CD14-positive monocyte (primary cell): ENCODE results near the gene GAS6. TPM values are rescaled to one million over a fixed set of nuclear protein-coding genes. Genes with fewer than 3 reads are reported as not detected.

Source experiments
- DNase-seq, 3 donors: peaks; one replicate each; pipeline ENCODE4 v3.0.0-alpha.2; 2011 to 2022
- H2AFZ ChIP-seq: 2 replicates; pipeline ENCODE4 v1.6.0; 2012; ENCODE audit warnings: mild to moderate bottlenecking, low read depth, low read length, inconsistent platforms; ENCODE audit not compliant: insufficient read depth, poor library complexity, severe bottlenecking
- H3K27ac ChIP-seq, 2 donors: 1 replicate in 1 of 2; 2 replicates in 1 of 2; pipeline ENCODE4 v1.5.1; 2012 to 2013; ENCODE audit warnings: low read length in 2 of 2, control low read depth in 1 of 2, inconsistent platforms in 1 of 2, low read depth in 1 of 2, mild to moderate bottlenecking in 1 of 2
- H3K27me3 ChIP-seq, 2 donors: one replicate each; pipeline versions ENCODE4 v1.6.0 to v1.6.1; 2011 to 2013; ENCODE audit warnings: low read length in 2 of 2; ENCODE audit not compliant: control insufficient read depth in 2 of 2, insufficient read depth in 2 of 2
- H3K36me3 ChIP-seq, 2 donors: replicated peaks in 1 of 2; 1 replicate in 1 of 2; 2 replicates in 1 of 2; pipeline versions ENCODE4 v1.5.1 to v1.6.1; 2012 to 2013; ENCODE audit warnings: low read length in 2 of 2, control low read depth in 1 of 2, inconsistent platforms in 1 of 2, mild to moderate bottlenecking in 1 of 2; ENCODE audit not compliant: insufficient read depth in 2 of 2, control insufficient read depth in 1 of 2
- H3K4me1 ChIP-seq, 2 donors: 1 replicate in 1 of 2; 2 replicates in 1 of 2; pipeline versions ENCODE4 v1.5.1 to v1.6.1; 2012 to 2013; ENCODE audit warnings: low read length in 2 of 2, control low read depth in 1 of 2, inconsistent platforms in 1 of 2, mild to moderate bottlenecking in 1 of 2, moderate library complexity in 1 of 2; ENCODE audit not compliant: insufficient read depth in 2 of 2, control insufficient read depth in 1 of 2
- H3K4me2 ChIP-seq: replicated peaks from 2 replicates; pipeline ENCODE3; 2012; ENCODE audit warnings: low read length, moderate library complexity, mild to moderate bottlenecking; ENCODE audit not compliant: poor library complexity, severe bottlenecking; ENCODE audit errors: extremely low read depth
- H3K4me3 ChIP-seq, 3 experiments: fragments of 200-600 bp in 1 of 3; sonication (generic) in 1 of 3; replicated peaks in 1 of 3; 1 replicate in 2 of 3; 2 replicates in 1 of 3; pipeline ENCODE4 v1.5.1; 2011 to 2013; ENCODE audit warnings: low read length in 3 of 3, mild to moderate bottlenecking in 3 of 3, control low read depth in 2 of 3, low read depth in 2 of 3, inconsistent platforms in 1 of 3, moderate library complexity in 1 of 3
- H3K79me2 ChIP-seq: 2 replicates; pipeline ENCODE4 v1.6.0; 2012; ENCODE audit warnings: mild to moderate bottlenecking, control low read depth, inconsistent platforms, low read length, moderate library complexity; ENCODE audit not compliant: insufficient read depth
- H3K9ac ChIP-seq: 2 replicates; pipeline ENCODE4 v1.6.0; 2017; ENCODE audit warnings: low read length, mild to moderate bottlenecking; ENCODE audit not compliant: insufficient read depth, poor library complexity, severe bottlenecking
- H3K9me3 ChIP-seq, 2 donors: replicated peaks in 1 of 2; 1 replicate in 1 of 2; 2 replicates in 1 of 2; pipeline versions ENCODE4 v1.5.1 to v1.6.1; 2012 to 2013; ENCODE audit warnings: low read length in 2 of 2, control low read depth in 1 of 2; ENCODE audit not compliant: control insufficient read depth in 1 of 2, insufficient read depth in 1 of 2
- H4K20me1 ChIP-seq: 2 replicates; pipeline ENCODE4 v1.6.0; 2012; ENCODE audit warnings: mild to moderate bottlenecking, low read length, control low read depth, moderate library complexity; ENCODE audit not compliant: insufficient read depth
- H3K27ac Mint-ChIP-seq, 7 donors: one replicate each; pipeline ENCODE4 v1.8.0; 2020; ENCODE audit warnings: mild to moderate bottlenecking in 7 of 7, mixed read lengths in 7 of 7, moderate library complexity in 6 of 7, inconsistent platforms in 2 of 7
- H3K27me3 Mint-ChIP-seq, 3 donors: one replicate each; pipeline ENCODE4 v1.8.0; 2021 to 2022; ENCODE audit warnings: low read depth in 3 of 3, mild to moderate bottlenecking in 3 of 3, mixed read lengths in 3 of 3, moderate library complexity in 3 of 3, inconsistent platforms in 1 of 3
- H3K36me3 Mint-ChIP-seq, 2 donors: one replicate each; pipeline ENCODE4 v1.8.0; 2020; ENCODE audit warnings: mixed read lengths in 2 of 2, inconsistent platforms in 1 of 2, mild to moderate bottlenecking in 1 of 2
- H3K4me1 Mint-ChIP-seq: one replicate; pipeline ENCODE4 v1.8.0; 2020; ENCODE audit warnings: mild to moderate bottlenecking, mixed read lengths
- H3K4me3 Mint-ChIP-seq, 2 donors: one replicate each; pipeline ENCODE4 v1.8.0; 2020; ENCODE audit warnings: mild to moderate bottlenecking in 2 of 2, mixed read lengths in 2 of 2, moderate library complexity in 1 of 2
- H3K9me3 Mint-ChIP-seq, 7 donors: one replicate each; pipeline ENCODE4 v1.8.0; 2020 to 2022; ENCODE audit warnings: mixed read lengths in 7 of 7, mild to moderate bottlenecking in 6 of 7, moderate library complexity in 6 of 7, inconsistent platforms in 2 of 7
- CTCF ChIP-seq: fragments of 200-600 bp; IDR thresholded peaks from one replicate; pipeline ENCODE4 v1.8.0; 2022; ENCODE audit warnings: antibody characterized with exemption, mild to moderate bottlenecking
- WGBS: methylation state at CpG from one replicate; pipeline ENCODE4 v1.1.5; 2013; ENCODE audit warnings: missing lambda C conversion rate; ENCODE audit not compliant: insufficient coverage; 5-methylcytosine and 5-hydroxymethylcytosine counted together
- intact Hi-C, 2 donors: fragments of 100-400 bp; cut with micrococcal nuclease; formaldehyde crosslinking; loops; one replicate each; pipeline versions ENCODE4 v1.15.0 to v1.15.1; 2023
- polyA plus RNA-seq, 3 donors: library from polyadenylated mRNA; depleted of rRNA in 1 of 3; unstranded in 2 of 3; stranded (reverse) in 1 of 3; fragments of 300-500 nt in 2 of 3; fragments of >200 nt in 1 of 3; fragmentation: Illumina TruSeq in 2 of 3; gene quantifications; 1 replicate in 2 of 3; 2 replicates in 1 of 3; pipeline ENCODE4 v1.2.3, GENCODE V29; 2012 to 2021

Gene GAS6
- polyA plus RNA-seq, 3 donors = 1.8 to 7.5 (median 1.9) TPM

GRCh38 chr13:113812178-113813040, 51.5 kb downstream of the GAS6 start:
- Mint-ChIP-seq H3K4me3 (no peak overlapping the region), H3K9me3 (peaks cover 48 to 85% (median 62%) of the 10 kb centered on the region in 7 donors), H3K27me3 (peaks cover 0 to 4% (median 3%) of the 10 kb centered on the region in 3 donors), H3K36me3 (peaks cover 5 to 6% of the 10 kb centered on the region in 2 donors), H3K4me1 (peaks cover 20% of the 10 kb centered on the region), H3K27ac (no peak overlapping the region)
- TF ChIP-seq CTCF = no peak
- 93% methylated on average over 28 of the region's 51 CpGs for WGBS
- H3K4me2 ChIP-seq = no peak overlapping the region
- no peak overlapping the region for H3K27ac ChIP-seq
- peaks cover 41 to 79% of the 10 kb centered on the region in 2 donors for H3K9me3 ChIP-seq
- no peak overlapping the region for H3K9ac ChIP-seq
- intact Hi-C loops = no loop called here
- H3K4me3 ChIP-seq = no peak overlapping the region
- no peak overlapping the region for H2AFZ ChIP-seq
- no peak for DNase-seq
- H3K4me1 ChIP-seq = peaks cover 17 to 20% of the 10 kb centered on the region in 2 donors
- no peaks in the 10 kb centered on the region for H3K79me2 ChIP-seq
- H3K27me3 ChIP-seq = no peaks in the 10 kb centered on the region
- H3K36me3 ChIP-seq = no peaks in the 10 kb centered on the region
- no peaks in the 10 kb centered on the region for H4K20me1 ChIP-seq

- TF ChIP-seq CTCF = no peak
- no peak overlapping the region for H3K4me3 Mint-ChIP-seq
- WGBS = 97% methylated on average over 16 of the region's 30 CpGs
- H3K4me2 ChIP-seq = no peak overlapping the region
- no peak for DNase-seq
- H3K9me3 Mint-ChIP-seq = peaks cover 54 to 90% (median 72%) of the 10 kb centered on the region in 7 donors
- no peak overlapping the region for H3K9ac ChIP-seq
- H4K20me1 ChIP-seq = no peaks in the 10 kb centered on the region
- peaks cover 12% of the 10 kb centered on the region for H3K4me1 Mint-ChIP-seq
- no peak overlapping the region for H3K27ac Mint-ChIP-seq
- no peak overlapping the region for H3K4me3 ChIP-seq
- intact Hi-C loops = no loop called here
- H3K4me1 ChIP-seq = peaks cover 10 to 13% of the 10 kb centered on the region in 2 donors
- H3K9me3 ChIP-seq = peaks cover 51 to 90% of the 10 kb centered on the region in 2 donors
- H3K36me3 ChIP-seq = no peaks in the 10 kb centered on the region
- H3K27ac ChIP-seq = no peak overlapping the region
- no peak overlapping the region for H2AFZ ChIP-seq
- peaks cover 5 to 6% of the 10 kb centered on the region in 2 donors for H3K36me3 Mint-ChIP-seq
- no peaks in the 10 kb centered on the region for H3K27me3 ChIP-seq
- H3K27me3 Mint-ChIP-seq = peaks cover 0 to 4% (median 3%) of the 10 kb centered on the region in 3 donors
- H3K79me2 ChIP-seq = no peaks in the 10 kb centered on the region
Observed at GRCh38 chr13:113811081-113811928, 52.6 kb downstream of the GAS6 start.
